Measurements from ENCODE around the gene STEAP2. TPM values are rescaled to one million over a fixed set of nuclear protein-coding genes. Genes with fewer than 3 reads are reported as not detected.

STEAP2 gene
- total RNA-seq, 4 donors from 2014 or later, result 16.1 to 22.5 (median 19.3) TPM

DNA sequence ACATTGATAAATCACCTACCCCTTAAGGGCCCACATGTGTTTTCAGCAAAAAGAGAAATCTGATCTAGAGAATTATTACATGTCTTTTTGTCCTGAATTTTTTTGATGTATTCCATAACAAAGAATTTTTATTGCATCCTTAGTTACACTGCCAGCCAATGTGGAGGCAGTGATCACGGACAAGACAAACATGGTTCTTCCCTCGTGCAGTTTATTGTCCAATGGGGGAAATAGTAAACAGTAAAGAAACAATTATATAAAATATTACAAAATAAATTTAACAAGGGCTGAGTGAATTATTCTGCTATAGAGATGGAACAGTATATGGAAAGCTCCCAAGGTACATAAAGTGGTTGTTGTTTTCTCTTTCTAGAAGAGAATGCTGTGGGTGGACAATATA lies 2.0 kb downstream of the STEAP2 start:
- TF ChIP-seq, protein P1, sequence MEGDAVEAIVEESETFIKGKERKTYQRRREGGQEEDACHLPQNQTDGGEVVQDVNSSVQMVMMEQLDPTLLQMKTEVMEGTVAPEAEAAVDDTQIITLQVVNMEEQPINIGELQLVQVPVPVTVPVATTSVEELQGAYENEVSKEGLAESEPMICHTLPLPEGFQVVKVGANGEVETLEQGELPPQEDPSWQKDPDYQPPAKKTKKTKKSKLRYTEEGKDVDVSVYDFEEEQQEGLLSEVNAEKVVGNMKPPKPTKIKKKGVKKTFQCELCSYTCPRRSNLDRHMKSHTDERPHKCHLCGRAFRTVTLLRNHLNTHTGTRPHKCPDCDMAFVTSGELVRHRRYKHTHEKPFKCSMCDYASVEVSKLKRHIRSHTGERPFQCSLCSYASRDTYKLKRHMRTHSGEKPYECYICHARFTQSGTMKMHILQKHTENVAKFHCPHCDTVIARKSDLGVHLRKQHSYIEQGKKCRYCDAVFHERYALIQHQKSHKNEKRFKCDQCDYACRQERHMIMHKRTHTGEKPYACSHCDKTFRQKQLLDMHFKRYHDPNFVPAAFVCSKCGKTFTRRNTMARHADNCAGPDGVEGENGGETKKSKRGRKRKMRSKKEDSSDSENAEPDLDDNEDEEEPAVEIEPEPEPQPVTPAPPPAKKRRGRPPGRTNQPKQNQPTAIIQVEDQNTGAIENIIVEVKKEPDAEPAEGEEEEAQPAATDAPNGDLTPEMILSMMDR (IDR thresholded peaks at IDR 0.05), result no peak
- TF ChIP-seq POLR2A (IDR thresholded peaks at IDR 0.05; ENCODE audit: low read depth) (no peak), EP300 (IDR thresholded peaks at IDR 0.05) (no peak), POLR2AphosphoS5 (IDR thresholded peaks at IDR 0.05) (no peak)
- H3K27ac ChIP-seq (replicated peaks in 1 of 4), result peak overlapping the region in 1 of 4 donors; percentile 15
- H3K27me3 ChIP-seq, result peaks cover 0 to 8% (median 0%) of the 10 kb centered on the region in 4 donors
- H3K4me3 ChIP-seq, result peak overlapping the region; percentile 77 to 84 (median 79)
- H3K4me1 ChIP-seq, result peaks cover 0 to 29% (median 21%) of the 10 kb centered on the region in 4 donors
- H3K9me3 ChIP-seq, result no peaks in the 10 kb centered on the region
- intact Hi-C loops (cut with DNase I), result loop anchor here (5.0 kb wide), 2 partner anchors 34 to 56 kb away; partner anchors contain the start of gene CFAP69
- H3K36me3 ChIP-seq, result no peaks in the 10 kb centered on the region
- no peak for DNase-seq (ENCODE audit: extremely low spot score)
- 74% methylated on average over 2 of the region's 2 CpGs for WGBS

DNA sequence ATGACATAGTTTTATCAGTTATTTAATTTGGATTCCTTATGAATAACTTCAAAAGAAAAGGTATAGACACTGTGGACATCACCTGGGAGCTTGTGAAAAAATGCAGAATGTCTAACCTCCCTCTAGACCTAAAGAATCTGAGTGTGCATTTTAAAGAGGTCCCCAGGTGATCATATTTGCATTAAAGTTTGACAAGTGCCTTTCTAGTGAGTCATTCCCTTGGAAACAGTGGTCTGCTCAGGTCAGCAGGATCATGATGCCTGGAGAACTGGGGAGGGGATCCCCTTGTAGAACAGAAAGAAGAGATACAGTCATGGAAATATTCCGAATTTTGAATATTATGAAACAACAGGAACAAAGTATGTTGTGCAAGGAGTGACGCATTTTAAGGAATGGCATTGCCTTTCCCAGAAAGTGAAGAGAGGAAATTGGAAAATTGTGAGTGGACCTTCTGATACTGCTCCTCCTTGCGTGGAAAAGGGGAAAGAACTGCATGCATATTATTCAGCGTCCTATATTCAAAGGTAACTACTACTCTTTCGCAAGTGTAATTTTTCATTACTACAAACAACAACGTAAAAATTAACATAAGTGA lies 4.6 kb downstream of the STEAP2 start:
- peaks cover 0 to 19% (median 15%) of the 10 kb centered on the region in 4 donors for H3K4me1 ChIP-seq
- no peak overlapping the region for H3K27ac ChIP-seq (replicated peaks in 1 of 4)
- TF ChIP-seq POLR2AphosphoS5 (IDR thresholded peaks at IDR 0.05) (no peak), EP300 (IDR thresholded peaks at IDR 0.05) (no peak), POLR2A (IDR thresholded peaks at IDR 0.05; ENCODE audit: low read depth) (no peak)
- TF ChIP-seq, protein P1 (IDR thresholded peaks at IDR 0.05), result no peak
- no peak for DNase-seq (ENCODE audit: extremely low spot score)
- intact Hi-C loops (cut with DNase I), result no loop called here
- H3K9me3 ChIP-seq, result no peaks in the 10 kb centered on the region
- H3K4me3 ChIP-seq, result no peak overlapping the region
- peaks cover 0 to 8% (median 0%) of the 10 kb centered on the region in 4 donors for H3K27me3 ChIP-seq
- WGBS, result 77% methylated on average over 6 of the region's 6 CpGs
- no peaks in the 10 kb centered on the region for H3K36me3 ChIP-seq

DNA sequence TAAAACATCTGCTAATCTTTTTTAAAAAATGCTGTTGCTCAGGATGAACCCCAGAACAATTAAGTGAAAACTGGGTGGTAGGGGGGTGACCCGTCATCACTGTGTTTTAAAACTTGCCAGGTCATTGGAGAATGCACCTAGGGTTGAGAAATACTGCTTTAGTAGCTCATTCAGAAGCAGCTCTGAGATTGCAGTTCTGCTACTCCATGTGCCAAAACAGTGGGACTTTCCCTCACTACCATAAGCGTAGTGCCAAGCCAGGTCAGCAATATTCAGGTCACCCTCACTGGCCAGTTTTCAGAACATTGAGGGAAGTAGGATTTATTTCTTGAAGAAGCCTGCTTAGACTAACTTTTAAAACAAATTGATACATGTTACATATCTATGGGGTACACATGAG lies 5.2 kb downstream of the STEAP2 start:
- no peak overlapping the region for H3K27ac ChIP-seq (replicated peaks in 1 of 4)
- H3K4me3 ChIP-seq, result no peak overlapping the region
- intact Hi-C loops (cut with DNase I), result no loop called here
- no peak for DNase-seq (ENCODE audit: extremely low spot score)
- H3K9me3 ChIP-seq, result no peaks in the 10 kb centered on the region
- H3K27me3 ChIP-seq, result peaks cover 0 to 2% (median 0%) of the 10 kb centered on the region in 4 donors
- H3K36me3 ChIP-seq, result no peaks in the 10 kb centered on the region
- peaks cover 0 to 13% (median 11%) of the 10 kb centered on the region in 4 donors for H3K4me1 ChIP-seq
- 88% methylated on average over 2 of the region's 2 CpGs for WGBS
- no peak for TF ChIP-seq POLR2A (IDR thresholded peaks at IDR 0.05; ENCODE audit: low read depth)
- TF ChIP-seq POLR2AphosphoS5 (IDR thresholded peaks at IDR 0.05), result no peak
- TF ChIP-seq, protein P1 (IDR thresholded peaks at IDR 0.05), result no peak
- no peak for TF ChIP-seq EP300 (IDR thresholded peaks at IDR 0.05)

DNA sequence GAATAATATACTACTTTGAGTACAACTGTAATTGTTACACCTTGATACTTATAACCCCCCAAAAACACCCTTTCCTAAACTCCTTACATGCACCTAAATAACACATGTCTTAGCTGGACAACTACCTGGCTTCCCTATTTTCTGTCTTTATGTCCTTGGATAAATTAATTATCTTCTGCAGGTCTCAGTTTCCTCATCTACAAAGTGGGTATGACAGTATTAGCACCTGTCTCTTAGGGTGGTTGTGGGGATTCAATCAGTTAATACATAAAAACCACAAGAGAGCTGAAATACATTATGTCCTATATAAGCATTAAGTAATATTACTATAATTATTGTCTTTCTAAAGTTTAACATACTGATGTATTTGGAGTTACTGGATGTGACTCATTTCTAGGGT lies 10.8 kb downstream of the STEAP2 start:
- no peak for DNase-seq (ENCODE audit: extremely low spot score)
- no peak overlapping the region for H3K4me3 ChIP-seq
- H3K27me3 ChIP-seq, result no peaks in the 10 kb centered on the region
- H3K4me1 ChIP-seq, result peaks cover 0 to 13% (median 0%) of the 10 kb centered on the region in 4 donors
- H3K27ac ChIP-seq (replicated peaks in 1 of 4), result peak overlapping the region in 3 of 4 donors; percentile 7 to 43 (median 10)
- H3K36me3 ChIP-seq, result peaks cover 0 to 9% (median 2%) of the 10 kb centered on the region in 4 donors
- no peaks in the 10 kb centered on the region for H3K9me3 ChIP-seq
- intact Hi-C loops (cut with DNase I), result no loop called here
- no peak for TF ChIP-seq EP300 (IDR thresholded peaks at IDR 0.05)
- TF ChIP-seq POLR2AphosphoS5 (IDR thresholded peaks at IDR 0.05), result no peak
- TF ChIP-seq, protein P1 (IDR thresholded peaks at IDR 0.05), result no peak
- TF ChIP-seq POLR2A (IDR thresholded peaks at IDR 0.05; ENCODE audit: low read depth), result no peak

All from esophagus muscularis mucosa (tissue), 4 donors.